ENCODE results near the gene NDST3. TPM values are rescaled to one million over a fixed set of nuclear protein-coding genes. Genes with fewer than 3 reads are reported as not detected.
A peak's percentile ranks its signal among the peaks of the same experiment; 100 is the strongest.

Gene NDST3
- total and polyA plus RNA-seq, 4 donors = 0.36 to 2.8 (median 1.4) TPM

GRCh38 chr4:118277243-118277642, 243.0 kb downstream of the NDST3 start:
- peaks cover 0 to 4% (median 1%) of the 10 kb centered on the region in 4 donors for H3K36me3 ChIP-seq (ENCODE audit: control insufficient read depth in 4 of 4, insufficient read depth in 3 of 4, low read depth in 1 of 4, low read length in 3 of 4)
- H3K4me3 ChIP-seq (ENCODE audit: low read depth in 1 of 3, low read length in 3 of 3) = peak overlapping the region; percentile 70 to 99 (median 78)
- DNase-seq (ENCODE audit: low spot score) = no peak
- peak overlapping the region; percentile 95 to 96 for H3K27ac ChIP-seq (ENCODE audit: low read depth in 1 of 2, low read length in 2 of 2)
- WGBS = 41% methylated on average over 4 of the region's 4 CpGs
- TF ChIP-seq JUND (IDR thresholded peaks at IDR 0.05) (no peak), RXRA (IDR thresholded peaks at IDR 0.05) (no peak), CTCF (IDR thresholded peaks at IDR 0.05; ENCODE audit: low read depth, low read length, missing input control) (no peak), FOXA1 (IDR thresholded peaks at IDR 0.05) (no peak), YY1 (IDR thresholded peaks at IDR 0.05) (no peak), HNF4A (conservative IDR thresholded peaks at IDR 0.05) (no peak), HNF4G (IDR thresholded peaks at IDR 0.05) (no peak), GABPA (IDR thresholded peaks at IDR 0.05 in 1 of 2, conservative IDR thresholded peaks at IDR 0.05 in 1 of 2) (no peak), EGR1 (IDR thresholded peaks at IDR 0.05; ENCODE audit: low read depth in 2 of 2) (no peak), SP1 (IDR thresholded peaks at IDR 0.05) (no peak), TAF1 (conservative IDR thresholded peaks at IDR 0.05) (no peak), REST (IDR thresholded peaks at IDR 0.05) (no peak), ZBTB33 (IDR thresholded peaks at IDR 0.05) (no peak), ATF3 (IDR thresholded peaks at IDR 0.05) (no peak), RAD21 (IDR thresholded peaks at IDR 0.05) (no peak)
- TF ChIP-seq, protein P1, sequence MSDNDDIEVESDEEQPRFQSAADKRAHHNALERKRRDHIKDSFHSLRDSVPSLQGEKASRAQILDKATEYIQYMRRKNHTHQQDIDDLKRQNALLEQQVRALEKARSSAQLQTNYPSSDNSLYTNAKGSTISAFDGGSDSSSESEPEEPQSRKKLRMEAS (IDR thresholded peaks at IDR 0.05) = no peak
- H3K9ac ChIP-seq (ENCODE audit: low read depth in 1 of 2, low read length in 2 of 2) = peak overlapping the region in 1 of 2 donors; percentile 99
- peaks cover 2 to 48% (median 36%) of the 10 kb centered on the region in 4 donors for H3K4me1 ChIP-seq (ENCODE audit: control insufficient read depth in 4 of 4, insufficient read depth in 4 of 4, low read length in 3 of 4)
- no peaks in the 10 kb centered on the region for H3K9me3 ChIP-seq (ENCODE audit: control insufficient read depth in 4 of 4, low read length in 3 of 4)
- H3K27me3 ChIP-seq (ENCODE audit: control insufficient read depth in 4 of 4, insufficient read depth in 4 of 4, low read length in 3 of 4) = no peaks in the 10 kb centered on the region

All from liver (tissue), 9 donors.